ENCODE measurements around the gene ESPNL.
"Not testable (repeated sequence)": the region's sequence is repeated elsewhere in the genome, so short reads cannot be mapped to it uniquely, and the experiment has no call there.

The ESPNL gene

GRCh38 chr2:238098901-238099713 lies 1.0 kb upstream of the ESPNL start:
- no peak for DNase-seq

GRCh38 chr2:238099714-238100048 lies 459 bp upstream of the ESPNL start:
- no peak for DNase-seq

- DNase-seq, result no peak
Observed at GRCh38 chr2:238100821-238101771, 956 bp downstream of the ESPNL start.

- no peak for DNase-seq
Observed at GRCh38 chr2:238101891-238102841, 2.0 kb downstream of the ESPNL start.

DNA sequence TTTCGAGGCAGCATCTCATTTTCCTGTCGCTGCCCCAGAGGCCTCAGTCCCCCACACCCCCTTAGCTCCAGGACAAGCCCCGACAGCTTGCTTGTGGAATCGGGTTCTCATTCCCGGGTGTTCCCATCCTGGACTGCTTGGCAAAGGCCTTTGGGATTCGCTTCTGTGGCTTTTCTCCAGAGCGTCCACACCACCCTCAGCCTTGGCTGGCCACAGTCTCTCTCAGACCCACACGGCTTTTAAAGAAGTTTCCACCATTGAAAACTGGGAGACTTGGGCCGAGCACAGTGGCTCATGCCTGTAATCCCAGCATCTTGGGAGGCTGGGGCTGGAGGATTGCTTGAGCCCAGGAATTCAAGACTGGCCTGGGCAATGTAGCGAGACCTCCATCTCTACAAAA lies 2.7 kb downstream of the ESPNL start:
- no peak for DNase-seq

- no peak for DNase-seq
Observed at GRCh38 chr2:238103465-238104225, 3.5 kb downstream of the ESPNL start.

- no peak for DNase-seq
Observed at GRCh38 chr2:238104226-238104690, 4.1 kb downstream of the ESPNL start.

GRCh38 chr2:238104691-238105371 lies 4.7 kb downstream of the ESPNL start:
- no peak for DNase-seq

DNA sequence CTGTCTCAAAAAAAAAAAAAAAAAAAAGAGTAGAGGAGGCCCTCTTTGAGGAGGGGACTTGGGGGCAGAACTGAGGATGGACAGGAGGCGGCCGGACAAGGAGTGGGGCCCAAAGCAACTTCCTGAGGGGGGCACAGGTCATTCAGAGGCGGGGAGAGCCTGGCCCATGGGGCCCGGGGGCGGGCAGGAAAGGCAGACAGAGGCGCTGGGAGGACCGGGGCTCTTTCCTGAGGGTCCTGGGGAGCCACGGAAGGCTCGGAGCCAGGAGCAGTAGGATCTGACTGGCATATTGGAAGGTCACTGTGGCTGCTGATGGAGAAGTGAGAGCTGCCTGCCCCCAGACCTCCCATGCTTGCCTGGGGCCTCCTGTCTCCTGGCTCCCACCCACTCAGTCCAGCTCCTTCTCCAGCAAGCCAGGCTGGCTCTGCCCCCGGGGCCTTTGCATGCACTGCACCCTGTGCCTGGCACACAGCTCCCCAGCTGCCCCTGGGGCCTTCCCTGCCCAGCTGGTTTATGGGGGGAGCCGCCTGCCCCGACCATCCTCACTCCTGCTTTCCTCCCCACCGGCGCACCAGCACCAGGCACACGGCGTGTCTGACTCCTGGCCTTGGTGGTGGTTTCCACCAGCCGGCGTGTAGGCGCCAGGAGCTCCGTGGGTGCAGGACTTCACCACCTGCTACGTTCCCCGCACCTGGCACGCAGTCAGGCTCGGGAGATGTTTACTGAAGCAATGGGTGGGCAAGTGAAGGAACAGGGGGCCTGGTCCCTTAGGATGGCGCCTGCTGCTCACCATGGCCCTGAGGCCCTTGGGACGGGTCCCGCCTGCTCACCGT lies 5.6 kb downstream of the ESPNL start:
- no peak for DNase-seq

- DNase-seq, result no peak
Observed at GRCh38 chr2:238106339-238106697, 6.2 kb downstream of the ESPNL start.

DNA sequence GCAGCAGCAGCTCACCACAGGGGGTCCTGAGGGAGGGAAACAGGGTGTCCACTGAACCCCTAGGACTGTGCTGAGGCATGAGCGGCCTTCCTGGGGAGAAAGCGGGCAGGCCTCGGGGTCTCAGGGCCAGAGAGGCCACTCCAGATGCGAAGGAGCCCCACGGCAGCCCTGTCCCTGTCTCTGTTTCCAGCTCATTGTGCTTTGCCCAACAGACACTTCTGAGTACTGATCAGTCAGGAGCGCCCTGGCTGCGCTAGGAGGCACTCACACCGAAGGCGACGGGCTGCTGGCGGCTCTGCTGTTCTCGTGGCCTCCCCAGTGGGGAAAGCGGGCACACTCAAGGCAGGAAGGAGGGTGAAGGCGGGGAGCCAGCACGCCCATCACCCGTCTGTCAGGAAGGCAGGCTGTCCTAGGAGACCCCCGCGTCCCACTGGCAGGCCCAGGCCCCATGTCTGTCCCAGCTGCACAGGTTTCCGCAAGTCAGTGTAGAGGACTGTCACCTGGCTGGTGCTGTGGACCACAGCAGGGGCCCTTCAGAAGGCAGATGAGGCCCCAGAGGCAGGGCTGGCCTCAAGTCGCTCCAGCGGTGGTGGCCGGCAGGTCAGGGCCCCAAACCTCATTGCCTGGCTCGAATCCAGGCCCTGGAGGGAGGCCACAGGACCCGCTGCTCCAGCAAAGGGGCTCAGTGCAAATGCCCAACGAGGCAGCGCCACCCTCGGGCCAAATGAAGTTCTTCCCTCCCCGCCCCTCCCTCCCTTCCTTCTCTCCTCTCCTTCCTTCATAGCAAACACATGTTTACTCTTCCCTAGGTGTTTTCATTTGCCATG lies 6.8 kb downstream of the ESPNL start:
- DNase-seq, result no peak

DNA sequence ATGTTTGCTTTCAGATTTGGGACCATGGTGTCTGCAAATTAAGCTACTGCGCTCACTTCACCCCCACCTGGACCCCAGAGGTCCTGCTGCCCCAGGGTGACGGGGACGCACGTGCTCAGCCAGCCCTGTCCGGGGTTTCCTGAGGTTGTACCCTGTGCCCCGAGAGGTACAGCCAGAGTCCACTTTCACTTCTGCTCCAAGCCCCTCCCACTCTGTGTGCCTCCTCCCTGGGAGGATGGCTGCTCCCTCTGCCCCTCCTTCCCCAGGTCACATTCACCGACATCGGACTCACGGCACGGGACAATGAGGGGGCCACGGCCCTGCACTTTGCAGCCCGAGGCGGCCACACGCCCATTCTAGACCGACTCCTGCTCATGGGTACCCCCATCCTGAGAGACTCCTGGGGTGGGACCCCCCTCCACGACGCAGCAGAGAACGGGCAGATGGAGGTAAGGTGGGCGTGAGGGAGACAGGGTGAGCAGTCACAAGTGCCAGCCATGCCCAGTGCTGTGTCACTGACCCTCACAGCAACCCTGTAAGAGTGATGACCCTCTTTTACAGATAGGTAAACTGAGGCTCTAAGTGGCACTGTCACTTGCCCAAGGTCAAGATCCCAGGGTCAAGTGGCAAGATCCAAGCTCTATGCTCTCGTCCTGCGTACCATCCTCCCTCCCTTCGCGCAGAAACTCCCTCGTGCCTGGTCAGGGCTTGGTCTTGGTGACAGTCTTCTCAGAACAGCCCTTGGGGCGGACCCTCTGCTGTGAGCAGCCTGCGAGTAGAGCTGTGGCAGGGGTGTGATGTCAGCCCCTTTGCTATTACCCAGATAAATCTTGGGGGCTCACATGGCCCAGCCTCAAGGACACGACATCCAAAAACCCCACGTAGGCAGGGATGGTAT lies 7.6 kb downstream of the ESPNL start:
- no peak for DNase-seq

DNA sequence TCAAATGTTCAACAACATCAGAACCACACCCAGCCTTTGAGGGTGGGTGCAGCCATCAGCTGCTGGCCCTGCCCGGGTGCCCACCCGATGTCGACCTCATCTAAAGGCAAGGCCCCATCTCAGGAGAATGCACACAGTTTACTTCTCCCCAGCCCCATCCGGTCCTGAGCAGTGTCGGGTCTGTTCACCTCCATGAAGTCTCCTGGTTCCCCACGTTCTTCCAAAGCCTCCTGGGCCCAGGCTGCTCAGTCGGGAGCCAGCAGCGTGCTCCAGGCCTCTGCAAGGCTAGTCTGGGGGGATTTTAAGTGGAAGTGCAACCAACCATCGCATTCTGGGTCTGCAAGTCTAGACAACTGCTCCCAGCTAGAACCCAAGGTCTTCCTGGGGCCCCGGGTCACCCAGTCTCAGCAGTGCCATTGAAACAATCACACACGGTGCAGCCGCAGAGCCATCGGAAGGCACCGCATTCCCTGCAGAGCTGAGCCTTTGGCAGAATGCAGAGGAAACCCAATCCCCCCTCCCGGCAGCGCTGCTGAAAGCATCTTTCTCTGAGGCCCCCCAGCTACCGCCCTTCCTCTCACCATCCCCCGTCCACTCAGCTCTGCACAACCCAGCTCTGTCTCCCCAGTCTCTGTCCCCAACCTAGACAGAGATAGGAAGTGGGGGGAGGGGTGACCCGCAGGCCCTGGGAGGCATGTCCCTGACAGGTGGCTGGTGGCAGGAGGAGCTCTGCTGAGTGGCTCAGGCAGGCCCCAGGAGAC lies 8.5 kb downstream of the ESPNL start:
- no peak for DNase-seq

DNA sequence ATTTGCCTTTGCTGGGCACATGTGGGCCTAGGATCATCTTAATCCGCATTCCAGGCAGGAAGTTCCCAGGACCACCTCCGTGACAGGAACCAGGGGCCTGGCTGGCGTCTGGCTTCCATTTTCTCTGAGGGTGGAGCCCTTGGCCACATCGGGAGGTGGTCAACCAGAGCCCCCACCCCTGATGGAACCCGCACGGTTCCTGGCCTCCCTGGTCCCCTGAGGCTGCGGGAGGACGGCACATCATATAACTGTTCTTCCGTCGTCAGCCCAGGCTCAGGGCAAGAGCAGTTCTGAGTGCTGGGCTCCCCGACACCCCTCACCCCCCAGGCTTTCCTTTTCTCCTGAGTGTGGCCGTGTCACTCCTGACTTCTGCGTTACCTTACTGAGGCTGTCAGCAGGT lies 13.5 kb downstream of the ESPNL start:
- DNase-seq, result no peak

- DNase-seq, result no peak
Observed at GRCh38 chr2:238114331-238114841, 14.2 kb downstream of the ESPNL start.

DNA sequence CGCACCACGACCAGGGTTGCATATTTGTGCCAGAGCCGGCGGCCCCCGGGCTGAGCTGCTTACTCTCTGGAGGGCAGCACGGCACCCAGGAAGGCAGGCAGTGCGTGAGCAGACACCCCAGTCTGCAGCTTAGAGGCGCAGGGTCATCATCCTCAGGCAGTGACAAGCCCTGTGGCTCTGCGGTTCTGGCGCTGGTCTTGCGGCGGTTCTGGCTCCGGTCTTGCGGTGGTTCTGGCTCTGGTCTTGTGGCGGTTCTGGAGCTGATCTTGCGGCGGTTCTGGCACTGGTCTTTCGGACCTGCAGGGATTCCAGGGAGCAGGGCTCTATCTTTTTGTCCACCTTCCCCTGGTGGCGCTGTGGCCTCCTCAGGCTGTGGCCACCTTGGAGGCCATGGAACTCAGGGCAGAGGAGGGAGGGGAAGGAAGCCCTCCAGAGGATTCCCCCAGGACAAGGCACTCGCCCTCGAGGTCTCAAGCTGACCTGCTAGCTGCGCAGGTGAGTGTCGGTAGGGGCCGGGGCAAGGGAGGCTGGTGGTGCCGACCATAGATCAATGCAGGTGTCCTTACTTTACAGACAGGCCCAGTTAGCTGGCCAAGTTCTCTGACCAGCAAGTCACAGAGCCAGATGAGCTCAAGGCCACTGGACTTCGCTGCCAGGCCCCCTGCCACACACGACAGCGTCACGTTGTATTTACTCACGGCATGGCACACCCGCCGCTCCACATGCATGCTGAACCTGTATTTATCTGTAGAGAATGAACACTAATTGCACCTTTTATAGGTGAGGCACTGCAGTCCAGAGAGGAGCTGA lies 14.9 kb downstream of the ESPNL start:
- no peak for DNase-seq

DNA sequence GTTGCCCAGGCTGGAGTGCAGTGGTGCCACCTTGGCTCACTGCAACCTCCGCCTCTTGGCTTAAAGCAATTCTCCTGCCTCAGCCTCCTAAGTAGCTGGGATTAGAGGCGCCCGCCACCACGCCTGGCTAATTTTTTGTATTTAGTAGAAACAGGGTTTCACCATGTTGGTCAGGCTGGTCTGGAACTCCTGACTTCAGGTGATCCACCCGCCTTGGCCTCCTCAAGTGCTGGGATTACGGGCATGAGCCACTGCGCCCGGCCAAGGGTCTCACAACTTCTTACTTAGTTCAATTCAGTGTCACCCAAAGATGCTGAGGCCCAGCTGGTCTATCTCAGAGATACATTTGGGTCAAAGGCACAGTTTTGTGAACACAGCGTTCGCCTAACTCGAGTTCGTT lies 15.6 kb downstream of the ESPNL start:
- DNase-seq, result not testable (repeated sequence)
